Muscle layer of colon (tissue), 2 donors: ENCODE results near the gene EDRF1.
"Not testable (repeated sequence)": the region's sequence is repeated elsewhere in the genome, so short reads cannot be mapped to it uniquely, and the experiment has no call there.

ENCODE experiments used
- H3K27ac ChIP-seq: one replicate; pipeline ENCODE4 v1.7.0; 2013; ENCODE audit warnings: low read depth, mild to moderate bottlenecking, low read length, moderate library complexity
- H3K27me3 ChIP-seq, 2 donors: one replicate each; pipeline ENCODE4 v1.7.0; 2013; ENCODE audit warnings: low read length in 2 of 2, mild to moderate bottlenecking in 2 of 2; ENCODE audit not compliant: insufficient read depth in 2 of 2, control insufficient read depth in 1 of 2
- H3K36me3 ChIP-seq: one replicate; pipeline ENCODE4 v1.7.0; 2013; ENCODE audit warnings: mild to moderate bottlenecking, low read length; ENCODE audit not compliant: insufficient read depth
- H3K4me1 ChIP-seq: one replicate; pipeline ENCODE4 v1.7.0; 2013; ENCODE audit warnings: mild to moderate bottlenecking, low read length; ENCODE audit not compliant: insufficient read depth
- H3K4me3 ChIP-seq, 2 donors: one replicate each; pipeline ENCODE4 v1.7.0; 2013; ENCODE audit warnings: low read length in 2 of 2, low read depth in 1 of 2, mild to moderate bottlenecking in 1 of 2, moderate library complexity in 1 of 2
- H3K9ac ChIP-seq: one replicate; pipeline ENCODE4 v1.7.0; 2013; ENCODE audit warnings: low read length
- H3K9me3 ChIP-seq: one replicate; pipeline ENCODE4 v1.7.0; 2013; ENCODE audit warnings: mild to moderate bottlenecking, low read length
- donor health status: abdominal sarcoma.
- donor health status: Adenocarcinoma of cecum.

Gene EDRF1

GRCh38 chr10:125692196-125692595, 27.3 kb upstream of the EDRF1 start:
- Histone ChIP-seq H3K9ac (no peak overlapping the region), H3K27ac (no peak overlapping the region), H3K9me3 (no peaks in the 10 kb centered on the region), H3K4me3 (no peak overlapping the region), H3K4me1 (no peaks in the 10 kb centered on the region), H3K27me3 (no peaks in the 10 kb centered on the region), H3K36me3 (no peaks in the 10 kb centered on the region)

GRCh38 chr10:125692601-125693523, 26.6 kb upstream of the EDRF1 start:
- Histone ChIP-seq H3K4me3 (no peak overlapping the region), H3K36me3 (no peaks in the 10 kb centered on the region), H3K27me3 (no peaks in the 10 kb centered on the region), H3K9me3 (no peaks in the 10 kb centered on the region), H3K4me1 (no peaks in the 10 kb centered on the region), H3K27ac (no peak overlapping the region), H3K9ac (no peak overlapping the region)

GRCh38 chr10:125693524-125693847, 26.0 kb upstream of the EDRF1 start:
- no peaks in the 10 kb centered on the region for H3K4me1 ChIP-seq
- H3K9me3 ChIP-seq: no peaks in the 10 kb centered on the region
- no peaks in the 10 kb centered on the region for H3K27me3 ChIP-seq
- no peak overlapping the region for H3K4me3 ChIP-seq
- no peaks in the 10 kb centered on the region for H3K36me3 ChIP-seq
- no peak overlapping the region for H3K27ac ChIP-seq
- H3K9ac ChIP-seq: no peak overlapping the region

GRCh38 chr10:125694883-125695282, 24.6 kb upstream of the EDRF1 start:
- Histone ChIP-seq H3K27ac (no peak overlapping the region), H3K9ac (no peak overlapping the region), H3K27me3 (no peaks in the 10 kb centered on the region), H3K9me3 (no peaks in the 10 kb centered on the region), H3K4me1 (no peaks in the 10 kb centered on the region), H3K36me3 (no peaks in the 10 kb centered on the region), H3K4me3 (no peak overlapping the region)

- H3K27ac ChIP-seq, H3K4me1 ChIP-seq, H3K36me3 ChIP-seq, H3K9ac ChIP-seq, H3K4me3 ChIP-seq, H3K9me3 ChIP-seq, H3K27me3 ChIP-seq: not testable (repeated sequence)
Measured at GRCh38 chr10:125696884-125697283, 22.6 kb upstream of the EDRF1 start.

GRCh38 chr10:125698481-125698998, 21.0 kb upstream of the EDRF1 start:
- H3K36me3 ChIP-seq: no peaks in the 10 kb centered on the region
- no peak overlapping the region for H3K4me3 ChIP-seq
- H3K9ac ChIP-seq: no peak overlapping the region
- H3K27me3 ChIP-seq: no peaks in the 10 kb centered on the region
- H3K4me1 ChIP-seq: no peaks in the 10 kb centered on the region
- H3K9me3 ChIP-seq: no peaks in the 10 kb centered on the region
- H3K27ac ChIP-seq: no peak overlapping the region

- Histone ChIP-seq H3K4me3 (no peak overlapping the region), H3K27ac (no peak overlapping the region), H3K9ac (no peak overlapping the region), H3K27me3 (no peaks in the 10 kb centered on the region), H3K9me3 (no peaks in the 10 kb centered on the region), H3K36me3 (no peaks in the 10 kb centered on the region), H3K4me1 (no peaks in the 10 kb centered on the region)
Measured at GRCh38 chr10:125699562-125700143, 19.9 kb upstream of the EDRF1 start.

GRCh38 chr10:125700355-125700911, 19.1 kb upstream of the EDRF1 start:
- H3K9me3 ChIP-seq: no peaks in the 10 kb centered on the region

GRCh38 chr10:125707541-125708468, 11.7 kb upstream of the EDRF1 start:
- Histone ChIP-seq H3K4me3 (no peak overlapping the region), H3K9me3 (no peaks in the 10 kb centered on the region), H3K4me1 (peaks cover 16% of the 10 kb centered on the region), H3K36me3 (no peaks in the 10 kb centered on the region), H3K9ac (no peak overlapping the region), H3K27ac (no peak overlapping the region), H3K27me3 (no peaks in the 10 kb centered on the region)

More at GRCh38 chr10:125700355-125700911, 19.1 kb upstream of the EDRF1 start:
- Histone ChIP-seq H3K27me3 (no peaks in the 10 kb centered on the region), H3K4me1 (no peaks in the 10 kb centered on the region), H3K4me3 (no peak overlapping the region), H3K27ac (no peak overlapping the region), H3K36me3 (no peaks in the 10 kb centered on the region), H3K9ac (no peak overlapping the region)

GRCh38 chr10:125708971-125709503, 10.5 kb upstream of the EDRF1 start:
- Histone ChIP-seq H3K4me1 (peaks cover 16% of the 10 kb centered on the region), H3K4me3 (no peak overlapping the region), H3K9me3 (no peaks in the 10 kb centered on the region), H3K36me3 (no peaks in the 10 kb centered on the region), H3K27me3 (no peaks in the 10 kb centered on the region), H3K27ac (no peak overlapping the region), H3K9ac (no peak overlapping the region)
